COLO829 (cell line): ENCODE measurements around the gene IGFBPL1.

Experiments
- DNase-seq: peaks from one replicate; pipeline ENCODE4 v3.0.0; 2012; ENCODE audit warnings: low spot score

The IGFBPL1 gene

DNA sequence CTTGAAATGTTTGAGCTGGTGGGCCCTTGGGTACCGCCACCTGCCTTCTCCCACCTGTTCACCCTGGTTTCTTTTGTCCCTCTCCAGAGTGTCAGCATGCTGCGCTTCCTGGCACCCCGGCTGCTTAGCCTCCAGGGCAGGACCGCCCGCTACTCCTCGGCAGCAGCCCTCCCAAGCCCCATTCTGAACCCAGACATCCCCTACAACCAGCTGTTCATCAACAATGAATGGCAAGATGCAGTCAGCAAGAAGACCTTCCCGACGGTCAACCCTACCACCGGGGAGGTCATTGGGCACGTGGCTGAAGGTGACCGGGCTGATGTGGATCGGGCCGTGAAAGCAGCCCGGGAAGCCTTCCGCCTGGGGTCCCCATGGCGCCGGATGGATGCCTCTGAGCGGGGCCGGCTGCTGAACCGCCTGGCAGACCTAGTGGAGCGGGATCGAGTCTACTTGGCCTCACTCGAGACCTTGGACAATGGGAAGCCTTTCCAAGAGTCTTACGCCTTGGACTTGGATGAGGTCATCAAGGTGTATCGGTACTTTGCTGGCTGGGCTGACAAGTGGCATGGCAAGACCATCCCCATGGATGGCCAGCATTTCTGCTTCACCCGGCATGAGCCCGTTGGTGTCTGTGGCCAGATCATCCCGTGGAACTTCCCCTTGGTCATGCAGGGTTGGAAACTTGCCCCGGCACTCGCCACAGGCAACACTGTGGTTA lies 28.4 kb downstream of the IGFBPL1 start:
- no peak for DNase-seq

- no peak for DNase-seq
Measured at GRCh38 chr9:38394416-38394815, 29.8 kb downstream of the IGFBPL1 start.

- no peak for DNase-seq
Measured at GRCh38 chr9:38393128-38393796, 31.0 kb downstream of the IGFBPL1 start.

- DNase-seq, result peak; percentile 91
Measured at GRCh38 chr9:38392235-38393127, 31.8 kb downstream of the IGFBPL1 start, which contains the start of gene ALDH1B1. TSS of gene ALDH1B1 (plus strand) at chr9:38392702. CDS start at chr9:38395749, 3,047 bp downstream.

- DNase-seq, result no peak
Measured at GRCh38 chr9:38391278-38392118, 32.8 kb downstream of the IGFBPL1 start.

GRCh38 chr9:38390851-38391250 lies 33.4 kb downstream of the IGFBPL1 start:
- no peak for DNase-seq

GRCh38 chr9:38390442-38390841 lies 33.8 kb downstream of the IGFBPL1 start:
- DNase-seq, result no peak

- no peak for DNase-seq
Measured at GRCh38 chr9:38389313-38389712, 34.9 kb downstream of the IGFBPL1 start.

GRCh38 chr9:38388283-38389223 lies 35.7 kb downstream of the IGFBPL1 start:
- no peak for DNase-seq

DNA sequence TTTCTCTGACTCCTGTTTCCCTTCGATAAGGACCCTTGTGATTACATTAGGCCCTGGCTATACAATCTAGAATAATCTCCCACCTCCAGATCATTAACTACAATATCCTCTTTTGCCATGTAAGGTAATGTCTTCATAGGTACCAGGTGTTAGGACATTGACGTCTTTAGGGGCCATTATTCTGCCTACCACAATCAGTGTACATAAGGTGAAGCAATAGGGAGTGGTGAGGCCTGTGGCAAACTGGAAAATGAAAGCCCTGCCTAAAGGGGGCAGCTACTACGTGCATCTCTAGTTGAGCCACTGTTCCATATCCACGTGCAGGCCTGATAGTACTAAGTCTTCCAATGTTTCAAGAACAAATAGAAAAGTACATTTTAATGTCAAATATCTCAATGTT lies 36.5 kb downstream of the IGFBPL1 start:
- DNase-seq, result no peak

DNA sequence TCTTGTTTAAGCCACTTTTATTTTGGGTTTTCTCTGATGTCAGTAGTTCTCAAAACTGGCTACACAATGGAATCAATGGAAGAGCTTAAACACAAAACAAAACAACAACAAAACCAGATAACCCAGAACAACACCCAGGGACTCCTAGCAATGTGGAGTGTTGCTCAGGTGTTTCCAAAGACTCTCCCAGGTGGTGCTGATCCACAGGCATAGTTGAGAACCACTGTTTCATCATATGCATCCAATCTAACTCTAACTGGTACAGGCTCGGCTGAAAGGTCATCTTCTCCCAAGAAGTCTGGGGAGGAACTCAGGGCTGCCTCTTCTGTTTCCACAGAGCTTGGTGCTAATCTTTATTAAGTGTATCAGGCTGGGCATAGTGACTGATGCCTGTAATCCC lies 37.2 kb downstream of the IGFBPL1 start:
- no peak for DNase-seq

GRCh38 chr9:38386319-38386895 lies 37.8 kb downstream of the IGFBPL1 start:
- no peak for DNase-seq

DNA sequence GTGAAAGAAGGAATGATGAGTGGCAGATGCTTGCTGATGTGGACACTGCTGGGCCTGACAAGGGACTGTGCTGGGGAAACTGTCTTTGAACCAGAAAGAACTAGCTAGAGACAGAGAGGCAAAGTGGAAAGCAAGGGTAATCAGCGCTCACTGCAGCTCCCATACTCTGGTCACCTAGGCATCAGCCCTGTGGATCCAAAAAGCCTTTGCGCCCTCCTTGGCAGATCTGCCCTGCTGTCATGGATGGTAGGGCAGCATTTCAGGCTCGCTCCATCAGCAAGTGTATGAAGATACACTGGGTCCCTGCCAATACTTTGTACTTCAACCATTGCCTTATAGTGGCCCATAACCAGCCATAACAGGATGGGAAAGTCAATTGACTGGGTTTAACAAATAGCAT lies 38.4 kb downstream of the IGFBPL1 start:
- DNase-seq, result no peak

DNA sequence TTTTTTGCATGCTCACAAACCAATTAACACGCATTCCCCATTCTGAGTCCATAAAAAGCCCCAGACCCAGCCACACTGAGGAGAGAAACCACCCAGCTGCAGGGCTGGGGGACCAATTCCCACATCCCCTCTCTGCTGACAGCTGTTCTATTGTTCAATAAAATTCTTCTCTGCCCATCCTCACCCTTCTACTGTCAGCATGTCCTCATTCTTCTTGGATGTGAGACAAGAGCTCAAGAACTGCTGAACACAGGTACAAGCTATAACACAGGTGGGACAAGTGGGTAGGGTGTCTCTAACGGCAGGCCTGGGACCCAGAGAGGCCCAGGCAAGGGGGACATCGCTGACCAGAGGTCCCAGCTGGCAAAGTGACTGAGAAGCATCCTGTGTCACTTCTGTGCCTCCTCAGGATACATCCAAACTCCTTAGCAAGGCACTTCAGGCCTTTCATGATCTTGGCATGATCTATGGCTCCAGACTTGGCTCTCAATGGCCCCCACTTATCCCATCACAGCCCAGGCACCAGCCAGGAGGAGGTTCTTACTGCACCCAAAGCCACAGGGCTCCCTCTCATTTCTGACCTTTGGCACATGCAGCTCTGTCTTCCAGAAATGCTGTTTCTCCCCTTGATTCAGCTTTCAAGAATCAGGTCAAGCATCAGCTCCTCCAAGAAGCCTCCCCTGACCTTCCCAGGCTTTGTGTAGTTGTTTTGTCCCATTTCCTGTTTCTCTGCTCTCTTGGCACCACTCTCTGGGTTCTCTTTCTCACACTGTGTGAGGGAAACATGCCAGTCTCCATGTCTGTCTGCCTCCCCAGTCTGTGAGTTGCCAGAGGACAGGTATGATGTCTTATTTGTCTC lies 39.0 kb downstream of the IGFBPL1 start:
- DNase-seq, result no peak

DNA sequence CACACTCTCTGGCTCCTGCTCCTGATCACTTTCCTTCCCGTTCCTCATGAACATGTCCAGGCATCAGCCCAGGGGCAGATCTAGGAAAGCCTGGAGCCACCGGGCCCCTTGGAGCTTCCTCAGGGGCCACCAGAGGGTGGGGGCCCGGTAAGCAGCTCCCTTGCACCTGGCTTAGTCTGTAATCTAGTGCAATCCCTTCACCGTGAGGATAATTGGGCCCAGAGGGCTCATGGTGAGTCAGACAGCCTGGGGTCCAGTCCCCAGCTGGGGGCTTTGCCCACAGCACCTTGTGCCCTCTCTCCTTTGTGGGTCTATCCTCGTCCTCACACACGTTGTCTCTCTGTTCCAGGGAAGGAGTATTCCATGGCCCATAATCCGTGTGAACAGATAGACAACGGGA lies 42.1 kb downstream of the IGFBPL1 start:
- DNase-seq, result no peak

DNA sequence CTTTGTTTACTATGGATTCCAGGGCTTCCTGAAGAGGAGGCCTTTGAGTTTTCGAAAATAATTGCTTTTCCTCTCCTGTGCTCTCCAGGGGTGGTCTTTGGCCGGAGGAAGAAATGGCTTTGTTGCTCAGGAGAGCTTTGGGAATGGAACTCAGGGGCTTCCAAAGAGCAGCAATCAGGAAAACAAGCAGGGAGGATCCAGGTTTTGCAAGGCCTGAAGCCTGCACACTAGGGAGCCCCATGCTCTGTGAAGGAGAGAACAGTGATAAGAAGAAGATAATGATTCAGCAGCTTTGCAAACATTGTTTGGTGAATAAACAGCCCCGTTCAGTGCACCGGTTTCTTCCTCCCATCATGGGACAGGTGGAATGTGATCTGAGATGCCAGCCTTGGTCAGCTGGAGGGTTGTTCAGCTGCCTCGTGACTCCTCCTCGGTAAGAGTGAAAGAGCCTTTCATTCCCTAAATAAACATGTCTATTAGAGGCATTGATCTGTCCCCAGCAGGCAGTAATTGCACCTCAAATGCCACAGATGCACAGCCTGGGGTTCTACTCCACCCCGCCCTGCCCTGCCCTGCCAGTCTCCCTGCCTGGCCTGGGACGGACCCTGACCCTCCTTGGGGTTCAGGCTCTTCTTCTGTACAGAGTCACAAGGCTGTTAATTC lies 43.3 kb downstream of the IGFBPL1 start:
- DNase-seq, result peak; percentile 95

DNA sequence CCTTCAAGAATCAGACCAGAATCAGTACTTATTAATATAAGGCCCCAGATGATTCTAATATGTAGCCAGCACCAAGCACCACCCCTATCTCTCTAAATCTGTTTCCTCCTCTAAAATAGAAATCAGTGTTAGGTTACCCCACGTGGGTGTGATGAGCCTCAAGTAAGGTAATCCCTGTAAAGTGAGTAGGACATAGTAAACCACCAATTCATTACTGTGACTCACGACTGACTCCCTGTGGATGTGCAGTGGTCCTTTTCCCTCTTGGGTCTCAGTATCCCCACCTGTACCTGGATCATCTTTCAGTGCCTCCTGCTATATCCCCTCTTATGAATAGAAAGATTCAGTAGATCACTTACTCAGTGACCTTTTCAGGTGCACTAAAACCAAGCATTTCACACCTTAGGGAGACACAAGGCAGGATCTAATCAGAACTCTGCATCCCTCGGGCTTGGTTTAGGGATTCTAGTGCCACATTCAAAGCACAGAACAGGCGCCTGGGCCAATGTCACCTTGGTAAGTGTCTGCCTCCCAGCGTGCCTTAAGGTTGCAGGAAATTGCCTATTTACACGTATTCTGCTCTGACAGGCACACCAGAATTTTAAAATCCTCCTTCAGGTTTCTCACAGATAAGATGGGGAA lies 43.9 kb downstream of the IGFBPL1 start:
- DNase-seq, result no peak
